GM12878 (cell line): ENCODE measurements around the gene SMARCD3.

Source experiments
- ATF7 ChIP-seq: fragments of 450-650 bp; IDR thresholded peaks from 2 replicates; pipeline ENCODE4 v1.6.1; 2016; ENCODE audit warnings: low read depth, mild to moderate bottlenecking
- BCL3 ChIP-seq: IDR thresholded peaks from 2 replicates; pipeline ENCODE4 v1.6.1; 2011; ENCODE audit warnings: borderline replicate concordance, low read depth, mild to moderate bottlenecking, moderate library complexity, low read length; ENCODE audit not compliant: insufficient read depth, poor library complexity, severe bottlenecking
- BMI1 ChIP-seq: fragments of 450-650 bp; IDR thresholded peaks from 2 replicates; pipeline ENCODE4 v1.6.1; 2016; ENCODE audit warnings: mild to moderate bottlenecking, moderate library complexity, borderline replicate concordance
- HCFC1 ChIP-seq: fragments of 150-350 bp; IDR thresholded peaks from 2 replicates; pipeline ENCODE4 v1.6.1; 2014; ENCODE audit warnings: low read length
- NR2C2 ChIP-seq: IDR thresholded peaks from 2 replicates; pipeline ENCODE4 v1.6.1; 2011; ENCODE audit warnings: borderline replicate concordance, low read depth; ENCODE audit not compliant: control insufficient read depth, insufficient read length
- NRF1 ChIP-seq: conservative IDR thresholded peaks from 2 replicates; pipeline ENCODE4 v1.6.1; 2011; ENCODE audit warnings: mild to moderate bottlenecking, low read depth, low read length, improper control_type of control experiment
- POLR2A ChIP-seq: IDR thresholded peaks from 2 replicates; pipeline ENCODE4 v1.6.1; 2011; ENCODE audit warnings: low read depth, mild to moderate bottlenecking, low read length
- RAD21 ChIP-seq: IDR thresholded peaks from 2 replicates; pipeline ENCODE4 v1.6.1; 2011; ENCODE audit warnings: mild to moderate bottlenecking, low read depth, low read length, moderate library complexity; ENCODE audit not compliant: insufficient read depth
- REST ChIP-seq: IDR thresholded peaks from 2 replicates; pipeline ENCODE4 v1.6.1; 2012; ENCODE audit warnings: mild to moderate bottlenecking, low read depth, low read length
- SP1 ChIP-seq: IDR thresholded peaks from one replicate; pipeline ENCODE4 v1.6.1; 2011; ENCODE audit warnings: low read depth, low read length
- SREBF2 ChIP-seq: IDR thresholded peaks from 2 replicates; pipeline ENCODE4 v1.6.1; 2012; ENCODE audit warnings: mild to moderate bottlenecking, low read length
- TF ChIP-seq, protein P1 (sequence below), 3 experiments: IDR thresholded peaks in 2 of 3; conservative IDR thresholded peaks in 1 of 3; 2 replicates each; pipeline ENCODE4 v1.5.1; 2011; ENCODE audit warnings: low read depth in 3 of 3, low read length in 3 of 3, mild to moderate bottlenecking in 3 of 3, control low read depth in 2 of 3, moderate library complexity in 2 of 3, inconsistent platforms in 1 of 3, mixed read lengths in 1 of 3; ENCODE audit not compliant: control insufficient read depth in 2 of 3, insufficient read depth in 1 of 3; ENCODE audit errors: extremely low read depth in 1 of 3
- TF ChIP-seq, protein P2 (sequence below): fragments of 450-650 bp; IDR thresholded peaks from 2 replicates; pipeline ENCODE4 v1.6.1; 2016; ENCODE audit warnings: mild to moderate bottlenecking, moderate library complexity, borderline replicate concordance

GRCh38 chr7:151271699-151272355 lies 23.3 kb upstream of the SMARCD3 start:
- TF ChIP-seq, protein P1, sequence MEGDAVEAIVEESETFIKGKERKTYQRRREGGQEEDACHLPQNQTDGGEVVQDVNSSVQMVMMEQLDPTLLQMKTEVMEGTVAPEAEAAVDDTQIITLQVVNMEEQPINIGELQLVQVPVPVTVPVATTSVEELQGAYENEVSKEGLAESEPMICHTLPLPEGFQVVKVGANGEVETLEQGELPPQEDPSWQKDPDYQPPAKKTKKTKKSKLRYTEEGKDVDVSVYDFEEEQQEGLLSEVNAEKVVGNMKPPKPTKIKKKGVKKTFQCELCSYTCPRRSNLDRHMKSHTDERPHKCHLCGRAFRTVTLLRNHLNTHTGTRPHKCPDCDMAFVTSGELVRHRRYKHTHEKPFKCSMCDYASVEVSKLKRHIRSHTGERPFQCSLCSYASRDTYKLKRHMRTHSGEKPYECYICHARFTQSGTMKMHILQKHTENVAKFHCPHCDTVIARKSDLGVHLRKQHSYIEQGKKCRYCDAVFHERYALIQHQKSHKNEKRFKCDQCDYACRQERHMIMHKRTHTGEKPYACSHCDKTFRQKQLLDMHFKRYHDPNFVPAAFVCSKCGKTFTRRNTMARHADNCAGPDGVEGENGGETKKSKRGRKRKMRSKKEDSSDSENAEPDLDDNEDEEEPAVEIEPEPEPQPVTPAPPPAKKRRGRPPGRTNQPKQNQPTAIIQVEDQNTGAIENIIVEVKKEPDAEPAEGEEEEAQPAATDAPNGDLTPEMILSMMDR (IDR thresholded peaks at IDR 0.05 in 2 of 3, conservative IDR thresholded peaks at IDR 0.05 in 1 of 3; ENCODE audit: control insufficient read depth in 2 of 3, extremely low read depth in 1 of 3, insufficient read depth in 1 of 3, low read depth in 3 of 3, low read length in 3 of 3) = no peak
- TF ChIP-seq NR2C2 (no peak), POLR2A (no peak), SREBF2 (no peak), REST (no peak), BMI1 (no peak), RAD21 (no peak), BCL3 (no peak), ATF7 (no peak), NRF1 (no peak), HCFC1 (no peak), SP1 (no peak)
- TF ChIP-seq, protein P2, sequence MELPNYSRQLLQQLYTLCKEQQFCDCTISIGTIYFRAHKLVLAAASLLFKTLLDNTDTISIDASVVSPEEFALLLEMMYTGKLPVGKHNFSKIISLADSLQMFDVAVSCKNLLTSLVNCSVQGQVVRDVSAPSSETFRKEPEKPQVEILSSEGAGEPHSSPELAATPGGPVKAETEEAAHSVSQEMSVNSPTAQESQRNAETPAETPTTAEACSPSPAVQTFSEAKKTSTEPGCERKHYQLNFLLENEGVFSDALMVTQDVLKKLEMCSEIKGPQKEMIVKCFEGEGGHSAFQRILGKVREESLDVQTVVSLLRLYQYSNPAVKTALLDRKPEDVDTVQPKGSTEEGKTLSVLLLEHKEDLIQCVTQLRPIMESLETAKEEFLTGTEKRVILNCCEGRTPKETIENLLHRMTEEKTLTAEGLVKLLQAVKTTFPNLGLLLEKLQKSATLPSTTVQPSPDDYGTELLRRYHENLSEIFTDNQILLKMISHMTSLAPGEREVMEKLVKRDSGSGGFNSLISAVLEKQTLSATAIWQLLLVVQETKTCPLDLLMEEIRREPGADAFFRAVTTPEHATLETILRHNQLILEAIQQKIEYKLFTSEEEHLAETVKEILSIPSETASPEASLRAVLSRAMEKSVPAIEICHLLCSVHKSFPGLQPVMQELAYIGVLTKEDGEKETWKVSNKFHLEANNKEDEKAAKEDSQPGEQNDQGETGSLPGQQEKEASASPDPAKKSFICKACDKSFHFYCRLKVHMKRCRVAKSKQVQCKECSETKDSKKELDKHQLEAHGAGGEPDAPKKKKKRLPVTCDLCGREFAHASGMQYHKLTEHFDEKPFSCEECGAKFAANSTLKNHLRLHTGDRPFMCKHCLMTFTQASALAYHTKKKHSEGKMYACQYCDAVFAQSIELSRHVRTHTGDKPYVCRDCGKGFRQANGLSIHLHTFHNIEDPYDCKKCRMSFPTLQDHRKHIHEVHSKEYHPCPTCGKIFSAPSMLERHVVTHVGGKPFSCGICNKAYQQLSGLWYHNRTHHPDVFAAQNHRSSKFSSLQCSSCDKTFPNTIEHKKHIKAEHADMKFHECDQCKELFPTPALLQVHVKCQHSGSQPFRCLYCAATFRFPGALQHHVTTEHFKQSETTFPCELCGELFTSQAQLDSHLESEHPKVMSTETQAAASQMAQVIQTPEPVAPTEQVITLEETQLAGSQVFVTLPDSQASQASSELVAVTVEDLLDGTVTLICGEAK = no peak
